NCI-H2196 (cell line): Measurements from ENCODE around the gene AK4.
"Not testable (repeated sequence)": the region's sequence is repeated elsewhere in the genome, so short reads cannot be mapped to it uniquely, and the experiment has no call there.

ENCODE experiments used
- DNase-seq: peaks from one replicate; lab custom pipeline; 2025; ENCODE audit not compliant: unreplicated experiment; lab: John Stamatoyannopoulos, UW

Gene AK4

DNA sequence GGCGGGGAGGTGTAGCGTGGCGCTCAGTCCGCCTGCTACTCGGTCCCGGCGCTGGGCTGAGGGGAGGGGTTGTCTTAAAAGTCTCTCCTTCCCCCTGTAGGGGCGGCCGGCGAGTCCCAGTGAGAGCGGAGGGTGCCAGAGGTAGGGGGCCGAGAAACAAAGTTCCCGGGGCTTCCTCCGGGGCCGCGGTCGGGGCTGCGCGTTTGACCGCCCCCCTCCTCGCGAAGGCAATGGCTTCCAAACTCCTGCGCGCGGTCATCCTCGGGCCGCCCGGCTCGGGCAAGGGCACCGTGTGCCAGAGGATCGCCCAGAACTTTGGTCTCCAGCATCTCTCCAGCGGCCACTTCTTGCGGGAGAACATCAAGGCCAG, at the start of gene AK4:
AK4 (plus strand) TSS at position 26 of the 370 bp plus-strand sequence; CDS start at position 231, 205 bp downstream.
- not testable (repeated sequence) for DNase-seq

DNA sequence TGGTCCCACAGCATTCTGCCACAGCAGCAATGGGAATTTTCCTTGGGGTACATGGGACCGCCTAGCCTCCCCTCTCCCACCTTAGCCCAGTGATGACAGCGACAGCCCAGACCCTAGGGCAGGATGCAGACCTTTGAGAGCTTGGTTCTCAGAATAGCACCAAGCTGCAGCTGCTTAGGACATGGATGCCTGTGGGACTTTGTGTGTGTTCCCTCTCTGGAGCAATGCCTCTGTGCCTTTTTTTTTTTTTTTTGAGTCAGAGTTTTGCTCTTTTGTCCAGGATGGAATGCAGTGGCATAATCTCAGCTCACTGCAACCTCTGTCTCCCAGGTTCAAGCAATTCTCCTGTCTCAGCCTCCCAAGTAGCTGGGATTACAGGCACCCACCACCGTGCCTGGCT, 44.2 kb upstream of the AK4 start:
- DNase-seq: no peak

DNA sequence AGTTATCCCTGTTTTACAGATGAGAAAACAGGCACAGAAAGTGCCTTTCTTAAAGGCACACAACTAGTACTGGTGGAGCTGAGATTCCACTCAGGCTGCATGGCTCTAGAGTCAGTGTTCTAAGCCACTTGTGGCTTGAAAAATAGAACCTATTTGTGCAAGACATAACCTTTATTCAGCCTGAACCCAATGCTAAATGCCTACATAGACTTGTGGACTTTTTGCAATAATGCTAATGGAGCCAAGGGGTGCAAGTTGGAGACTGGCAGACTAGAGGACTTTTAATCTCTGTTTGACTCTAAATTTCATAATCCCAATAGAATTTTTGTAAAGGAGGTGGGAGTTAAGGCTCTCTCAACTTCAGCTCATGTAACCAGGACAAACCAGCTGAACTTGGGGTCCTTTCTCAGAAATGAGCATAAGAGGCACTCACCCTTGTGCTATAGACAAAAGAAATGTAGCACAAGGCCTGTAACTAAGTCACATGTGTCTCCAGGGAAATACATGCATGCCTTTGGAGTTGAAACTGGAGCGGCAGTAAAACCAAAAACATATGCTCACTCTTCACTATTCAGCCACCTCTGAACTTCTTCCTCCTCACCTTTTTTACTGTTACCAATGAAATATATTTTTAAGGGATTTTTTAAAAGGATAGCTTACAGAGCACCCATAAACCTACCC, 43.0 kb upstream of the AK4 start:
- DNase-seq: no peak

DNA sequence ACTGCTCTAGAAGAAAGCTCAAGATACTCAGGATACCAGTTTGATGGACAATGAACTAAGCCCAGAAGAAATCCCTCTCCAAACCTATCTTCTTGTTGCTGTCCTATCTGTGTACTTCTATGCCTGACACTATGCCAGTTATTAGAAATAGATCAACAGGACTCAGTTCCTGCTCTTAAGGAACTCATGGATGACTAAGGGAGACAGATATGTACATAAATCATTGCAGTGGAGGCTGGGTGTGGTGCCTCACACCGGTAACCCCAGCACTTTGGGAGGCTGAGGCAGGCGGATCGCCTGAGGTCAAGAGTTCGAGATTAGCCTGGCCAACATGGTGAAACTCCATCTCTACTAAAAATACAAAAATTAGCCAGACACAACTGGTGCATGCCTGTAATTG, 42.4 kb upstream of the AK4 start:
- DNase-seq: no peak

DNA sequence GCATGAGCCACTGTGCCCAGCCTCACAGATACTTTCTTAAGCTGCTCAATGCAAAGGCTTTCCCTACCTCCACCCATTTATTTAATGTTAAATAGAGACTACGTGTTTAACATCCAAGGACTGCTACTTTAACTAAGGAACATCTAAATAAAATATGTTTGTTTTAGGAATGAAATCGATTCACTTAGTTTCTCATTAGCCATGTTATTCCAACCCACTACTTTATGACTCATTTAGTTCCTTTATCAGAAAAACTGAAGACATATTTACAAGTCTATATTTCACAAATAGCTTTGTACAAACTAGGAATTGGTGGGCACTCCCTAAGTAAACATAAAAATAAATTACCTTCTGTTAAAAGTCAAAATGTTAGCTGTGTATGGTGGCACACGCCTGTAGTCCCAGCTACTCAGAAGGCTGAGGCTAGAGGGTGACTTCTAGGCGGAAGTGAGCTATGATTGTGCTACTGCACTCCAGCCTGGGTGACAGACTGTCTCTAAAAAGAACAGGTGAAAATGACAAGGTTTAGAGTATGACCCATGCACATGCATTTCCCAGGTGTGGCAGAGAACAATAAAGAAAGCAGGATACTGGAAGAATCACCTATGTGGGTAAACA, 39.9 kb upstream of the AK4 start:
- DNase-seq: no peak

DNA sequence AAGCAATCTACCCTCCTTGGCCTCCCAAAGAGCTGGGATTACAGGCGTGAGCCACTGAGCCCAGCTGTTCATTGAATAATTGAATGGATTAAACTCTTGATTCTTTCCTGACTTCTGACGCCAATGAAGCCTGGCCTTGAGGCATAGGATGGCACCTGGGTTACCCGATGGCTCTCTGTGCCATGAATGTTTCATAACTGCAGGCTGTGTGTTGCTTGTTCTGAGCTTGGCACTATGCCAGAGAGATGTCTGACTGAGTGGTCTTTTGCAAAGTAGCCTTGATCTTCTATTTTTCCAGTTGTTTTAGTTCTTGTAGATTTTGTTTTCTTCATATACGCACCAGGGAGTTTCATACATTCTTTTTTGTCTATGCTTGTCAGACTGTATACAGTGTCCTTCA, 38.5 kb upstream of the AK4 start:
- no peak for DNase-seq

DNA sequence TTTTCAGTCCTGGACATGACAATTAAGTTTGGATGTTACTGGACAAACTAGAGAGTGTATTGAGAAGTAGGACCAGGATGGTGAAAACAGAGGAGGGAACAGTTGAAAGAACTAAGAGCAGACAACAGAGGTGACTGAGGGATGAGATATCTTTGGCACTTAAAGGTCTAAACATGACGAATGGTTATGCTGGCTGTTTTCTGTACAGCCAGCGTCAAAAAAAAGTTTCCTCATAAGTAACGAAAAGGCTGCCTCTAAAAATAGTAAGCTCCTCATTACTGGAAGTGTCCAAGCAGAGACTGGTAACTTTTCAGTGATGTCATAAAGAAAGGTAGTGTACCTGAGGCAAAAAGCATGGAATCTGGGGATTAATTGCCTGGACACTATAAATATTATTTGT, 35.2 kb upstream of the AK4 start:
- no peak for DNase-seq

DNA sequence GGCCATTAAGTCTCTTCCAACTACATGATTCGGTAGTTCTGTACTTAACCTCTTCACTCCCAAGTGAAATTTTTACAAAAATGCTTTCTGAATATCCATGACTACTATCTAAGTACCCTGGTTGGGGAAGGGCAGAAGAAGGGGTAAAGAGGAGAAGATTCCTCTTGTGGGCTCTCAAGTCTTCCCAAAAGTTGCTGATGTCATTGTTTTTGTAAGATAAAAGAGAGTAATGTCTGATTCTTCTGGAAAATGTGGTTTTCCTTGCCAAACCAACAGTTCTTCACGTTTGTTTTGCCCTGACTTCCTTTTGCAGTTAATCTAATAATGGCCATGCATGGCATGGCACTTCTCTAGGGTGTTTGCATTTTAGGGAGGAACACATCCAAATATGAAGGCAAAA, 34.7 kb upstream of the AK4 start:
- no peak for DNase-seq

DNA sequence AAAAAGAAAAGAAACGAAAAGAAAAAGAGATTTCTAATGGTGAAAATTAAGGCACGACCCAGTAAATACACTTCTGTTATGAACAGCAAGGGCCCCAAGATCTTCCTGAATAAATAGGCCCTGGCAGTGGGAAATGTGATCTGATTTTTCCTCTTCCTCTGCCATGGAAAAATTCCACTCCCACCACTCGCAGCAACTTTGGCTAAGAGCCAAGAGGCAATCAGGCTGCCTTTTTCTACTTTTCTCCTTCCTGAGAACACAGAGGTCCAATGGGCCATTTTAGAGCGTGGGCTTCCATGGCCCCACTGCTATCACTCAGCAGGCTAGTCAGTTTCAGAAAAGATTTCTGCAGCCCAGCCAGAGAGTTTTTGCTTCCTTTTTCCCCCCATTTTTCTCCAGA, 33.7 kb upstream of the AK4 start:
- DNase-seq: no peak

DNA sequence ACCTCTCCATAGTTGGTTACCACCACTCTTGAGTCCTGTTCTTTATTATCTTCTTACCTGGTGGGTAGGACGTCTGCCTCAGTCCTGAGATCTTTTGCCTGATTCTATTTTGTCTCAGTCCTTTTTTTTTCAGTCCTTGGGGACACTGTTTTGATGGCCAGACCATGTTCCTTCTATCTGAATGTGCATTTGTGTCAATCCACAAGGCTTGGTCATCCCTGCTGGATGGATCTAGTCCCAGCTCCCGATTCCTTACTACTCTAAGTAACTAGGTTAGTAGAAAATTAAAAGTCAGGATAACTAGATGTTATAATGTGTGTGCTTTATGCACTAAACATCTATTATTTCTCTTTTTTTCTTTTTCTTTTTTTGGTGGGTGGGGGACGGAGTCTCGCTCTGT, 28.1 kb upstream of the AK4 start:
- no peak for DNase-seq

DNA sequence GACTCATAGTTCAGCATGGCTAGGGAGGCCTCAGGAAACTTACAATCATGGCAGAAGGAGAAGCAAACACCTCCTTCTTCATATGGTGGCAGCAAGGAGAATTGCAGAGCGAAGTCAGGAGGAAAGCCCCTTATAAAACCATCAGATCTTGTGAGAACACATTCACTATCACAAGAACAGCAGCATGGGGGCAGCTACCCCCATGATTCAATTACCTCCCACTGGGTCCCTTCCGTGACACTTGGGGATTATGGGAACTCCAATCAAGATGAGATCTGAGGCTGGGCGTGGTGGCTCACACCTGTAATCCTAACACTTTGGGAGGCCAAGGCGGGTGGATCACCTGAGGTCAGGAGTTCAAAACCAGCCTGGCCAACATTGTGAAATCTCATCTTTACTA, 18.9 kb upstream of the AK4 start:
- not testable (repeated sequence) for DNase-seq

DNA sequence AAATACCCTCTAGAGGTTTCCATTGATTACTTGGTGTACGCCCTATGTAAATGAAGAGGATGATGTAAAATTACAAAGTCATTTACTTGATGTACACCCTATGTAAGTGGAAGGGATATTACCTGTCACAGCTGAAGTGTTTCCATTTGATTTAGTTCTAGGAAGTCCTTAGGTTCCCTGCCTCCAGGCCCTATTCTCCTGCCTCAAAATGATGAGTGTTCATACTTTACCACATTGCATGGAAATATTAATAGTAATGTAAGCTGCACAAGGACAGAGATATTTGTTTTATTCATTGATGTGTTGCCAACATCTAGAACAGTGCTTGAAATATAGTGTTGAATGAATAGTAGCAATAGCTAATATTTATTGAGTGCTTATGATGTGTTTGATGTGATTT, 9.5 kb upstream of the AK4 start:
- no peak for DNase-seq

DNA sequence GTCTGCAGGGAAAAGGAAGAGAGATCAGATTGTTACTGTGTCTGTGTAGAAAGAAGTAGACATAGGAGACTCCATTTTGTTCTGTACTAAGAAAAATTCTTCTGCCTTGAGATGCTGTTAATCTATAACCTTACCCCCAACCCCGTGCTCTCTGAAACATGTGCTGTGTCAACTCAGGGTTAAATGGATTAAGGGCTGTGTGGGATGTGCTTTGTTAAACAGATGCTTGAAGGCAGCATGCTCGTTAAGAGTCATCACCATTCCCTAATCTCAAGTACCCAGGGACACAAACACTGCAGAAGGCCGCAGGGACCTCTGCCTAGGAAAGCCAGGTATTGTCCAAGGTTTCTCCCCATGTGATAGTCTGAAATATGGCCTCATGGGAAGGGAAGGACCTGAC, 8.2 kb upstream of the AK4 start:
- DNase-seq: not testable (repeated sequence)

DNA sequence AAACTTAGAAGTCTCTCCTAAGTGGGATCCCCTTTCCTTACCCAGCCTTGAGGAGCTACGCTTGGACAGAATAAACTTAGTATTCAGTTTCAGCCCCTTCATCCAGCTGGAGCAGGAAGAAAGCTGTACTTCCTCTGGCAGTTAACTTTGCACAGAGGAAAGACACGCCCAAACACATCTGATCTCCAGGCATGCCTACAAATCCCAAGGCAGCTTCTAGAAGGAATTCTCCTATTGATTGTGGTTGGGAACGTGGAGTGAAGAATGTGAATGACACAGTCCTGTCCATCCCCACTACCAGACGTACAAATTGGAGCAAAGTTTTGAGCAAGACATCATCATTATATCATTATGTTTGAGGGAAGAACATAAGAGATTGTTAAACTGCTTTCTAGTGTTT, 6.6 kb upstream of the AK4 start:
- DNase-seq: no peak

DNA sequence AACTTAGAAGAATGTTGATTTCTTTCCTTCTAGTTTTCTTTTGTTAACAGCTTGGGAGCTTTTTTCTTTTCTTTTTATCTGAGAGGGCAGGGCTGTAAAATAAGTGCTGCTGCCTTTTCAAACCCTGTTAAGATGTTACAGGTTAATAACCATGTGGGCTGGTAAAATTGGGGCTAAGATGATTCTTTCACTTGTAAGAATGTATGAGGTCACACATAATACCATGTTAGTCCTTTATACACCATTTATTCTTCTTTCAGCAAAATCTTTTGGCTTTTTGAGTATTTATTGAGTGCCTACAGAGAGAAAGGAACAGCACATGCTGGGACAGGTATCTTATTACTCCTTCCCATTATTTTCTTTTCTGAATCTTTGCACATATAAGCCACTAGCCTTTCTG, 6.1 kb upstream of the AK4 start:
- DNase-seq: no peak

DNA sequence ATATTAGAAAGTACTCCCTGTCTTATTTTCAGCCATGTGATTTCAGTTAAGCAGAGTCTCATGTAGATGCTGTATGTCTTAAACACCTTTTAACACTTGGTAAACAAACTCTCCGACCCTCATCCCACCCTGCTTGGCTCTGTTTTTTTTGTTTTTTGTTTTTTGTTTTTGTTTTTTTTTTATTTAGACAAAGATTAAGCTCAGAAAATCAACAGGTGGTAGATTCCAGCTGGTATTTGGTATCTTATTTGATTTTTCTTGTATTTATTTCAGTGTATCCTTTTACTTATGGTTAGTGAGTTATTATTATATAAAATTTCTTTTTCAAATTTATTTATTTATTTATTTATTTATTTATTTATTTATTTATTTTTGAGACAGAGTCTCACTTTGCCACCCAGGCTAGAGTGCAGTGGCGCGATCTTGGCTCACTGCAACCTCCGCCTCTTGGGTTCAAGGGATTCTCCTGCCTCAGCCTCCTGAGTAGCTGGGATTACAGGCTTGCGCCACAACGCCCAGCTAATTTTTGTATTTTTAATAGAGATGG, 4.8 kb upstream of the AK4 start:
- DNase-seq: not testable (repeated sequence)

DNA sequence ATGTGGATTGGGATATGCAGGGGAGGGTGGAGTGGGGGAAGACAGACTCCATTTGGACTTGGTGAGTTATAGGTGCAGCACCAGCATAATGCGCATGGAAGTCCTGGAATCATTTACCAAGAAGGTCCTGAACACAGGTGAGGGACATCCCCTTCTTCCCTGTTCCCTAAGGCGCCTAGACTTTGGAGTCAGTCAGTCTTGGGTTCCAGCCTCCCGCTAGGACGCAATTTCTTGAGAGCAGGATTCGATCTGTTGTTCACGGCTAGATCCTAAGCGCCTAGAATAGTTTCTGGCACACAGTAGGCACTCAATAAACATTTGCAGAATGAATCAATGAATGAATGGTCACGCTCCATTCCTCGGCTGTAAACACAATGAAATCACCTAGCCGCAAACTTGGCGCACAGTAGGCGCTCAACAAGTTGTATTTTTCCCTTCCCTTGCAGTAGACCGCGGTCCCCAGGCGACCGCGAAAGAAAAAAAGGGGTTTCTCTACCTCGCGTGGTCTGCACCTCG, 1.0 kb upstream of the AK4 start:
- DNase-seq: no peak

DNA sequence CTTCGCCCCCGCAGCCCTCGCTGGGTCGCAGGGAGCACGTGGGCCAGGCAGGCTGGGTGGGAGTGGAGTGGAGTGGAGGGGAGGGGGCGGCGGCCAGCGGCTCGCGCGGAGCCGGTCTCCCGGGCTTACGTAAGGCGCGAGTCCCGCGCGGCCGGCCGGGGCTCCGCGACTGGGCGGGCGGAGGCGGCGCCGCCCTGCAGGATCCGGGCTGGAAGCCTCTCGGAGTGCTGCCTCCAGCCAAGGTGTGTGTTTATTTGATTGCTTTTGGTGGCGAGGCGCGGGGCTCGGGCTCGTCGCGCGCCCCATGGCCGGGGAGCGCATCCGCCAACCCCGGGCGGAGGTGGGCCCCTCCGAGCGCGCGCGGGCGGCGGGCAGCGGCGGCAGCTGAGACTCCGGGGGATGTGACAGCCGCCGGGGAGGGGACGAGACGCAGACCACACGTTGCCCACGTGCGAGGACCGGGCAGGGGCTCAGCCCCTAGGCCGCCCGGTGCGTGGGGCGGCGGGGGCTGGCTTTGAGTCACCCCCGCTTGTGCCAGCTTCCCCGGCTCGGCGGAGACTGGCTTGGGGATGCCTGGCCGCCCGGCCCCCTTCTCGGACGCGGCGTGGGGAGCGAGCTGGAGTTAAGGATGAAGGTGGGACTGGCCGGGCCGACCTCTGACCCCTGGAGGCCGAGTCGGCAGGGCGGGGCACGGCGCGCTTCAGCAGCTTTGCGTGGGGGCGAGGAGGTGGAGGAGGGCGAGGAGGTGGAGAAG, 402 bp upstream of the AK4 start:
- peak; percentile 7 for DNase-seq

DNA sequence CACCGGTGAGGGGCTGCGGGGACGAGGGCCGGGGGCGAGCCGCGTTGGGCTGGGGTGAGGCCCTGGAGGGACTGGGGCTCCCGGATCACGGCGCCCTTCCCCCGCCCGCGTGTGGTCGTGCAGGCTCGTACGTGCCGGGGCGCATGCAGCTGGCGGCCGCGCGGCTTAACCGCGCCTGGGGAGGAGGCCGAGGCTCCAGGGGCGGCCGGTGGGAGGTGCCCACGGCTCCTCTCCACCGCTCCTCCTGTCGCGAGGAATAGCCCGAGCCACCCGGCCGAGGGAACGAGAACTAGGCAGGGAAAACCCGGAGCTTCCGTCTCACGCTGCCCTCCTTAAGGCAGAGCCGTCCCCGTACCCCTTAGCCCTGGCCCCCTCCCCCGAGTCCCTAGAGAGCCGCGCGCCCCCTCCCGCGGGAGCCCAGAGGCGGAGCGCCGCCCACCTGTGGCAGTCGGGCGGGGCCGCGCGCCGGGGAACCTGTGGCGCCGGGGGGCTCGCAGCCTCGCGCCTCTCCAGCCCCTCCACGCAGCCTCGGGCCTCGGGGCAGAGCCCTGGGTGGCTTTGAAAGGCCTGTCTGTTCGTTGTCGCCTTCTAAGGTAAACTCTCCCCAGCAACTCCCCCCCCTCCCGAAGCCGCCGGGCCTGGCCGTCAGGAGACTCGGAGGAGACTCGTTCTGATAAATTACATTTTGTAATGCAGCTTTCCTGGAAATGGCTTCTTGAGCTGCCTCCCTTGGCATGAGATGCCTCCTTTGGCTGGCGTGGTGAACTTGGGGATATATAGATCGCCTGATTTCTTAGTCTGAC, 746 bp downstream of the AK4 start:
- DNase-seq: no peak

DNA sequence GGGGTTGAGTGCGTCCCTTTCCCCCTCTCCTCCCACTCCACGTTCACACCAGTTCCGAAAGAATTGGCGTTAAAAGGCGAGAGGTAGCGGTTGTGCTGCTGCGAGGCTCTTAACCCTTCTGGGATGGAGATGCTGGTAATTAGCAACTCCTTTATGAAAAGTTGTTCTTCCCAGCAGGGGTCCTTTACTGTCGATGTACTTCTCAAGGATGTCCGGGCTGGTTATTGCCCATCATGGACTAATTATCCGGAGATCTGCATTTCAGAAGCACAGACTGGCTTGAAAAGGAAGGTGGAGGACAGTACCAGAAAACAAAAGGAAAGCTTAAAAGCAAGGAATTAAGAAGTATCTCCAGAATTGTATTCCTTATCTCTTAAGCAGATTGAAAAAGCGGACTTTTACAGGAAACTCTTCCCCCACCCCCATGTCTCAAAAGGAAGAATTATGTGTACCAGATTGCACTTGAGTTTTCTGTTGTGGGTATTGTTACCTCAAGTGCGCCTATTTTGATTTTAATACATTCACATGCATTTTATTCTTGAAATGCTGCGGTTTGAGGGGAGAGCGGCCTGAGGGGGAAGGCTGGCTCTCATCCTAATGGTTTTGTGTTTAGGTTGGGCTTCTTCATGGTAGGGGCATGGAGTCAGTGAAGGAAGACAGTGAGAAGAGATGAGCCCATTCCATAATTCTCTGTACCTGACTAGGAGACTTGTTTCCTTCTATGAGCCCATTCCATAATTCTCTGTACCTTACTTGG, 1.5 kb downstream of the AK4 start:
- no peak for DNase-seq
